ENCODE results near the gene TRAPPC3.

Gene TRAPPC3

GRCh38 chr1:36125129-36125991 lies 23.9 kb downstream of the TRAPPC3 start, which contains the start of gene COL8A2:
COL8A2 (minus strand) TSS chr1:36125222; CDS start chr1:36100242, 24,980 bp downstream.
- DNase-seq (ENCODE audit: low spot score): no peak

- no peak for DNase-seq (ENCODE audit: low spot score)
Measured at GRCh38 chr1:36124404-36125128, 24.7 kb downstream of the TRAPPC3 start.

DNA sequence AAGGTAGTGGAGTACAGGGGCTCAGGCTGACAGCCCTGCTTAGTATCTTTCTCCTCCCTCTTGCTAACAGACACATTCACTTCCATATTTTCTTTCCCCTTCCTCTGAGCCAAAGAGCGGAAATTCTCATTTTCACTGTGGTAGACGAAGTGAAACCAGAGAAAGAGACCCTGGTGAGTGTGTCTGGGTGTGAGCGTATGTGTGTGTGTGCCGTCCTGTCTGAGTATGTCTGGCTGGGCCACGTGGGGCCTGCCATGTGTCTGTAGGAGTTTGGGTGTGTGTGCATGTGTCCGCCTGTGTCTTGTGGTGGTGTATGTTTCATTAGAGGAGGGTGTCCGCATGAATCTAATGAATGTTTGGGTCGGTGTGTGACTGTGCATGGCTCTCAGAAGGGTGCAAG lies 25.9 kb downstream of the TRAPPC3 start:
- DNase-seq (ENCODE audit: low spot score): no peak

- DNase-seq (ENCODE audit: low spot score): no peak
Measured at GRCh38 chr1:36122062-36123030, 26.9 kb downstream of the TRAPPC3 start.

DNA sequence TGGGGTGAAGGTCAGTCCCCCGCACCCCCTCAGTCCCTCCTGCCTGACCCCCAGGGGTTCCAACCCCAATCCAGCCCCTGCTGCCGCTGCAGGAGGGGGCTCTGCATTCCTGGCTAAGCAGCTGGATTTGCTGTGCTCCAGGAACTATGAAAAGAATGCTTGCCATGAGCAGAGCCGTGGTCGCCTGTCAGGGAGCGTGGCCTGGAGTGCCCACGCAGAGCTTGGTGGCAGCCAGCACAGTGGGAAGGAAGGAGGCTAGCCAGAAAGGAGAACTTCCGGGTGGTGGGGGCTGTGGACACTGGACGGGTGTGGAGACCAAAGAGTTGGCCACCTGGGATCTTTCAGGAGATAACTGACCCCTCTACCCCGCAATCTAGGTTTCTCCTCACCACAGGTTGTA lies 29.8 kb downstream of the TRAPPC3 start:
- DNase-seq (ENCODE audit: low spot score): no peak

DNA sequence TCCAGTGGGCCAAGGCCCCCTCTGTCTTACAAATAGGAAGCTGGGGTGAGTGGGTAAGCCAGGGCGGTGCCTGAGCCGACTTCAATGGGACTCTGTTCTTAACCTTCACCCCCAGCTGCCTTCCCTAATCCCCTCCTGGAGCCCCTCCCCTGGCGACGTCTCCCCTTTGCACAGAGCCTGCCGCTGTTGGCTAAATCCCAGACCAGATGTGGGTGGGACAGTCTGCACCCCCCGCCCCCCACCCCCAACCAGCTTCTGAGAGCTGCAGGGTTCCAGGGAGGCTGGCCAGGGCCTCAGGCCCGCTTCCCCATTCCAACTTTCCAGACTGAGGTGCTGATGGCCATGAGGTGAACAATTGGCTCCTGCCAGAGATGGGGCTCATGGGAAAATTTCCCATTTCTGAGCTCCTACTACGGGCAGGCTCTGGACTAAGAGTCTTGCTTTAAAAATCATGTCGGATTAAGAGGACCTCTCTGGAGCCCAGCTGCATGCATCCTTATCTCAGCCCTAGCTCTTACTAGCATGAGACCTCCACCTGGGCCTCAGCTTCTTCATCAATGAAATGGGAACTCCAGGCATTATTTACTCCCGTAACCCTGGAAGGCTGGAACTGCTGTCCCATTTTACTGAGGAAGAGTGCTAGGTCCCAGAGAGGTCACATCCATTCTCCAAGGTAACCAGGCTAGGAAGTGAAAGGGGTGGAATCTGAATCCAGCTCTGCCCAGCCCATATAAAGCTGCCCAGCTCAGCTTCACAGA lies 30.7 kb downstream of the TRAPPC3 start:
- no peak for DNase-seq (ENCODE audit: low spot score)

- no peak for DNase-seq (ENCODE audit: low spot score)
Measured at GRCh38 chr1:36116901-36117300, 32.4 kb downstream of the TRAPPC3 start.

DNA sequence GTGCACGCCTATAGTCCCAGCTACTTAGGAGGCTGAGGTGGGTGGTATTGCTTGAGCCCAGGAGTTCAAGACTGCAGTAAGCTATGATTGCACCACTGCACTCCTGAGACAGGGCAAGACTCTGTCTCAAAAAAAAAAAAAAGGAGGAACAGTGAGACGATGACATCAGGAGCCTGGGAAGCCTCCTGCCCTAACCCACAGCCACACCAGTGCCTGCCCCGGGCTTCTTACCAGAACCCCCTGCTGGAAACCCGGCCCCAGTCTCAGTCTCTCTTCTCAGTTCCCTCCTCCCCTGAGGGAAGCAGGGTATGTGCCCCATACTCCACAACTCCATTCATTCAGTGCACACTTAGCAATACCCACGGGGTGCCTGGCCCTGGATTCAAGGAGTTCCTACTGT lies 33.4 kb downstream of the TRAPPC3 start:
- DNase-seq (ENCODE audit: low spot score): no peak

GRCh38 chr1:36115200-36115669 lies 34.1 kb downstream of the TRAPPC3 start:
- DNase-seq (ENCODE audit: low spot score): no peak

DNA sequence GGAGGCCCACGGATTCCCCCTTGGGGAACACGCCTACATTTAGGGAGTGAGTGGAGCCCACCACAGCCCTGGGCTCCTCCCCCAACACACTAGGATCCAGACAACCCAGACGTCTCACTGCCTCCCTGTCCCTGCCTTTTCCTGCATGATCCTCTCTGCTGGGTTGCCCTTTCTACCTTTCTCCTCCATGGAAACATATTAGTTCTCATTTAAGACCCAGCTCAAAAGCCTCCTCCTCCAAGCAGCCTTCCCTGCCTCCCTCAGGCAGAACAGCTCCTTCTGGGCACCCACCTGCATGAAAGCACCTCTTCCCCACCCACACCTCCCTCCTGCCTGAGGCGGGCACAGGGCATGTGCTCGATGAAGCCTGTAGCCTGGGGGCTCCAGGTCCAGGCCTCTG lies 34.9 kb downstream of the TRAPPC3 start:
- DNase-seq (ENCODE audit: low spot score): no peak

DNA sequence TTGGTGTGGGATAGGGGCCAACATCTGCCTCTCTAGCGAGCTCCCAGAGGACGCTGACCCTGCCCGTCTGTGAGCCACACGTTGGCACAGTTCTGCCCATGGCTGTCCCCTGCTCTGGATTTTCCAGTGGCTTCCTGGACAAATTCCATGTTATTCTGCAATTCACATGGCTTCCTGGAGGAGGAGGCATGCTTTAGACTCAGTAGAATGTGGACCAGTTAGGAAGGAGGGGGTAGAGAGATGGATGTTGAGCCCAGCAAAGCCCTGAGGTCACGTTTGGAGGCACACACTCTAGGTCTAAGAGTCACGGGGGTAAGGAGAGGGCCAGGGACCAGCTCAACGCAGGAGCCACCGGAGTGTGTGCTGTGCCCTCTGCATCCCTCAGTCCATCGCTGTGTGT lies 36.5 kb downstream of the TRAPPC3 start:
- no peak for DNase-seq (ENCODE audit: low spot score)

DNA sequence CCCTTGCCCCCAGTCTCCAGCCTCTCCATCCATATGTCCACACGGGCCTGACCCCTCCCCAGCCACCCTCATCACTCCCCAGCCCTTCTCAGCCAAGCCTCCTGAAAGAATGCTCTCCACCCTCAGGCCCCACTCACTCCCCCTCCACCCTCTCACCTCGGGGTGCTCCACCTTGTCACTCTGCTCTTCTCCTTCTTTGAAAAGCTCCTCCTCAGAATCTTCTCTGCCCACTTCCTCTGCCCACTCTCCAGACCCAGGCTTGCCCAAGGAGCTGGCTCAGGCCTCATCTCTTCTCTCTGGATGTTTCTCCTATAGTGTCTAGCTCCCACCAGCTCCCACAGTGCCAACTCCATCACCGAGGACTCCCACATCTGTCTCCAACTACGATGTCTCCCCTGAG lies 38.1 kb downstream of the TRAPPC3 start:
- no peak for DNase-seq (ENCODE audit: low spot score)

- no peak for DNase-seq (ENCODE audit: low spot score)
Measured at GRCh38 chr1:36109041-36109679, 40.1 kb downstream of the TRAPPC3 start.

- no peak for DNase-seq (ENCODE audit: low spot score)
Measured at GRCh38 chr1:36108314-36108713, 41.0 kb downstream of the TRAPPC3 start.

- DNase-seq (ENCODE audit: low spot score): no peak
Measured at GRCh38 chr1:36107394-36107793, 41.9 kb downstream of the TRAPPC3 start.

DNA sequence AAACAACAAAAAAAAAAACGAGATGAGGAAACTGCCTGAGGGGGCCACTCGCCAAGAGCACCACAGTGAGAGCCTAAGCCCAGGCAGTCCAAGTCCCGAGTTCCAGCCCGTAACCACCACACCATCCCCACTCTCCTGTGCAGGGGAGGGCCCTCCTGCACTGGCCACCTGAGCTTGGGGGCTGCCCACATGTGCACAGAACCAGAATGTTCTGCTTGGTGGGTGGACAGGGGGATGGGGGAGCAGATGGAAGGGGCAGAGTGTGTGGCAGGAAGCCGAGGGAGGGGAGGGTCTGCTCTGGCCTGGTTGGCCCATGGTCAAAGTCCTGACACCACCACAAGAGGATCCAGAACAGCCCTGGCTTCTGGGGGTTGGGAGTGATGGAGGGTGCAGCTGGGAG lies 43.0 kb downstream of the TRAPPC3 start:
- DNase-seq (ENCODE audit: low spot score): no peak

DNA sequence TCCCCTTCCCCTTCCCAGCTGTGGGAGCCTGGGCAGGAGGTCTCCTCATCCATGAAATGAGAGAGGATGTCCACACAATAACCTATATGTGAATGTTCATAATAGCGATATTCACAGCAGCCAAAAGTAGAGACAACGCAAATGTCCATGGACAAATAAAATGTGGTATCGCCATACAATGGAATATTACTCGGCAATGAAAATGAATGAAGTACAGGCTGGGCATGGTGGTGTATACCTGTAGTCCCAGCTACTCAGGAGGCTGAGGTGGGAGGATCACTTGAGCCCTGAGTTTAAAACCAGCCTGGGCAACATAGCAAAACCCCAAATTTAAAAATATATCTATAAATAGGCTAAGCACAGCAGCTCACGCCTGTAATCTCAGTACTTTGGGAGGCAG lies 47.7 kb downstream of the TRAPPC3 start:
- DNase-seq (ENCODE audit: low spot score): no peak

DNA sequence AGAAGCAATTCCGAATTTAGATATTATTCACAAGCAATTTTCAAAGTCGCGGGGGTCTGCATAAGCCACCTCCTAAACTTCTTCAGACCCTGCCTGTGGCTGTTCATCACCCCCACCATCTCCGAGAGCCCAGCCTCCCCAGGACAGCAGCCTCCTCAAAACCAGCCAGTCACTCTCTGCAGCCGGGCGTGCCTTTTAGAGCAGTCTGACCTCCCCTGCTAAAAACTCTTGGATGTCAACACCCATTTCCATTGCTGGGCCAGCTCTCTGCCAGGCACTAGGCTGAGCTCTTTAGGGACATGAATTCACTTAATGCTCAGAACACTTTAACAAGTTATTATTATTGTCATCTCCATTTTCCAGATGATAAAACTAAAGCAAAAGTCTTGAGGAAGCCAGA lies 48.9 kb downstream of the TRAPPC3 start:
- no peak for DNase-seq (ENCODE audit: low spot score)

DNA sequence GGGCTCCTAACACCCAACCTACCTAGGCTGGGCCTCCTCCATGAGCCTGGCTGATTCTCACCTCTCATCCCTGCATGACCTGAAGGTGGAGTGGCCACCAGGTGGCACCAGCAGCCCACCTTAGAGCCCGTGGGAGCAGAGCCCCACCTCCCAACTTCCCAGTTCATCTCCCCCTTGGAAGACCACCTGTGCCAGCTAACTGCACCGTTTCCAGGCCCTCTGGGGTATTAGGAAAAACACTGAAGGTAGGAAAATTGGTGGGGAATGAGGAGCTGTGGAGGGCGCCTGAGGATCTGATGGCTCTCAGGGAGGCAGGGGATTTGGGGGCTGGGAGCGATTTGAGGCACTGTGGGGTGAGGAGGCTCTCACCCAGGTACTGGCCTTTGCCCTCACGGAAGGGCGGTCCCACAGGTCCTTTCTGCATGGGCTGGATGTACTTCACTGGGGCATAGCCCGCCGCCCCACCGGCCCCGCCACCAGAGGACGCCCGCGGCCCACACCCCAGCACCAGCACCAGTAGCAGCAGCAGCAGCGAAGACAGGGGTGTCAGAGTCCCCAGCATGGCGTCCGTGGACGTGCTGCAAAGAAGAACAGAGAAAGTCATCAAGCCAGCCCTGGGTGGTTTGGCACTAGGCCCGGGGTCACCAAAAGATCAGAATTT lies 49.5 kb downstream of the TRAPPC3 start:
- DNase-seq (ENCODE audit: low spot score): peak; percentile 56

- DNase-seq (ENCODE audit: low spot score): no peak
Measured at GRCh38 chr1:36098650-36099365, 50.5 kb downstream of the TRAPPC3 start.
